ENCODE results near the gene SFTPA2.

- TF ChIP-seq CTCF (IDR thresholded peaks at IDR 0.05) = peak; percentile 22 to 61 (median 25)
- no peak for TF ChIP-seq EP300 (IDR thresholded peaks at IDR 0.05)
Measured at GRCh38 chr10:79608505-79609375, 48.5 kb upstream of the SFTPA2 start.

Data from tibial nerve (tissue), 4 donors.